HL-60/S4 treated with phorbol 12-myristate 13-acetate at 8.2 ng/mL for 4 days and 3 days (cell line): ENCODE measurements around the gene IFI44L.

Experiments used
- in situ Hi-C: fragments of 300-500 bp; cut with MboI; formaldehyde crosslinking; loops from 2 replicates; pipeline ENCODE4 v1.15.0; 2022; ENCODE audit warnings: low sequenced_read_pairs

Gene IFI44L

DNA sequence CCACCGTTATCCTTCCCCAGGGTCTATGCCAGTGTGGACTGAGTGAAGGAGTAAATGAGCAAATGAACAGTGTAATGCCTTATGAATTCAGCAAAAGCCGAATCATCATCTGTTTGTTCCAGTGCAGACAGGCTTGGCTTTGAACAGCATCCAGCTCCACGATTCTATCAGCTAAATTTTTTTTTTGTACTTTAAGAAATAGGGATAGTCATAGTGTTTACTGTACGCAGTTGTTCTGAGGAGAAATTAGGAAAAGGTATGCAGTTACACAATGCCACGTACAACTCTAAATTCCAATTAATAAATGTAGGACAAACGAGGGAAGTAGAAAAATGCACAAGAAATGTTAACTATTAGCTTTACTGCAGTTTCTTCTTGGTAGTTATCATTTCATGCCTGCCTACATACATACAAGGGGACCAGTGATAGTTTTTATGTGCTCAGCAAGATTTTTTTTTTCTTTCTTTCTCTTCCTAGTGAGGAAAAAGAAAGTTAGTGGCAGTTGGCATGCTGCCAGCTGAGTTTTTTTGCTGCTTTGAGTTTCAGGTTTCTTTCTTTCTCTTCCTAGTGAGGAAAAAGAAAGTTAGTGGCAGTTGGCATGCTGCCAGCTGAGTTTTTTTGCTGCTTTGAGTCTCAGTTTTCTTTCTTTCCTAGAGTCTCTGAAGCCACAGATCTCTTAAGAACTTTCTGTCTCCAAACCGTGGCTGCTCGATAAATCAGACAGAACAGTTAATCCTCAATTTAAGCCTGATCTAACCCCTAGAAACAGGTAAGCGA is at the start of gene IFI44L:
Gene IFI44L, plus strand, starts transcription at position 646 of the 777 bp plus-strand sequence. CDS start 7,468 bp downstream, outside the sequence.
- in situ Hi-C loops = no loop called here

DNA sequence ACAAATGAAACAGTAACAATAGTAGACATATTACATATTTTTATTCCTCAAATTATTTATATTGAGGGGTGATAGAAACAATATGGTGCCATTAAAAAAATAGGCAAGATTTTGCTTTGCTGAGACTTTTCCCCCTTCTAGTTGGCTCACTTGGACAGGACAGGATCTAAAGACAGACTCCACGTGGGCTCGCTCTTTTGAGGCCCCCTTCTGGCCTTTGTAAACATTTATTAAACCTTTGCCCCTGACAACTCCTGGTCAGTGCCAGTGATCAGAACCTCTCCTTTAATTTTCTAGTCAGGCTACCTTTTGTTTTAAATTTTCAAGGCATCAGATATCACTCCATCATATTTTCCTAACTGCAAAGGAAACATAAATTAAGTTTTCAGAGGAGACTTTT is 49.7 kb upstream of the IFI44L start:
- in situ Hi-C loops = no loop called here

DNA sequence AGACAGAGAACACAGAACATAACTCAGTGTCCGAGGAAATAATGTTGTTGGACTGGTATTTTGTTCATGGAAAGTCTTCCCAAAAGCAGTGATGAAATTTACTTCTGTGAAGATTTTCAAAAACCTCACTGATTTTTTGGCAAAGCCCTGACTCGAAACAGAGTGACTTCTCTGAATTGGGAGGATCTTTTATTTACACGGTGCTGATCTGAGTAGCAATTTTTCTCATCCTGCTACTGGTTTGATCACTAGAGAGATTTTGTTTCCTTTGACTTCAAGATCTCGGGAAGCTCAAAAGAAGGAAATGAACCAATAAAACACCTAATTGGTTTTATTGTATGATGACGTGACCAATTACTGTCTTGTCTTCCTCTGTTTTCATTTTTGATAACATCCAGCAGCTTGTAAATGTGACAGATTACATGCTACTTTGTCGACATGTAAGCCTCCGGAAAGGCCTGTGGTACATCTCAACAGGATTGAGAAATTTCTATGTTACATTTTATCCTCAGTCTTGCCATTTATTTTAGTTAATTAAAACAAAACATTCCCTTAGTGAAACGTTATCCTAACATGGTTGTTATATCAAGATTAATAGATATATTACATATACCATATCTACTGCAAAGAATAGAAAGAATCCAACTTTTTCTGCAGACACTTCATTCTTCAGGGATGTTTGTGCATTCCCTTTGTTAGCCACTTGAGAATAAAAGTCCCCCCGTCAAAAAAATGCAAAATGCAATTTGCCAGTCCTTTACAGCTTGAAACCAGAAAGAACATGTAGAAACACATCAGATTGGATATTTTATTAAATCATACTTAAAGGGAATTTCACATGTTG is 42.8 kb upstream of the IFI44L start:
- in situ Hi-C loops = no loop called here

DNA sequence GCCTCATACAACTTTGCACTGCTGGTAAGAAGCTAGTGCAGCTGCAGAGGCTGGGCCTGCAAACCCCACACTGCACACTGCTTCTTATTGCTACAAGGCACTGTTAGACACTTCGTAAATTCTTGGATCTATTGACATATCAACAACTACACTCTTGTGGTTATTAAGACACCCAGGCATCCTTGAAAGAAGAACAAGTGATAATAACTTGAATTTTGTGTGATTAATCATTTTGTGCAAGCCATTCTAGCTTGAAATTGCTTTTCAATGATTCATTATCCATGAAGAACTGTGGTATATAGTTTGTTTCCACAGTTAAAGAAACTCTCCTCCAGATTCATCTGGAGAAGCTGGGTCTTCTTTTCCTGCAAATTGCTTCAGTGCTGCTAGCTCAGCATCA is 33.7 kb upstream of the IFI44L start:
- in situ Hi-C loops = no loop called here

DNA sequence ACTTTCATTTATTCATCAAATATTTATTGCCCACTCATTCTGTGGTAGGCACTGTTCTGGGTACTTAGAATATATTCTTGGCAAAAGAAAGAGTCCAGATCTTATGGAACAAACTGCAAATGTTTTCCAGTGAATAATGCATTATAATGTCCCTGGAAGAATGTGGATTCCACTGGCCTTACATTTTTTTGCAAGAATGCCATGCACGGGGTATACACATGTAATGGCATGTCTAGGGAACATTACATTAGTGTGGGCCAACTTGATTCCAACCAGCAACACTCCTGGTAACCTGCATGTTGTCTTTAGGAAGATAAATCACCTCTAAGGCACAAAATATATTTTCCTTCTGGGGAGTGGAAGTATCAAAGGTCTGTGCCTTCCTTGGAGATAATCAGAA is 33.0 kb upstream of the IFI44L start:
- in situ Hi-C loops = no loop called here

DNA sequence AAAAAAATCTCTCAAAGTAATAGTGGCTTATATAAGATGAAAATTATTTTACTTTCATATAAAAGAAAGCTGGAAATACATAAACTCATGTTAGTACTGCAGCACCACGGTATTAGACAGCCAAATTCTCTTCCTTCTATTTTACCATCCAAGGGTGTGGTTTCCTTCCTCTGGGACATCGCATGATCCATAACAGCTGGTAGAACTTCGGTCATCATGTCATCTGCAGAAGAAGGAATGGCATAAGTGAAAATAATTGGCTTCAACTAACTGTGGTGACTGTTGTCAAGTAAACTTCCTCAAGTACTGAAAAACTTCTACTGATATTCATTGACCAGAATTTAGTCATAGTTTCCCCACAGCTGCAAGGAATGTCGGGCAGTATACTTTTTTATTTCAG is 28.3 kb upstream of the IFI44L start:
- in situ Hi-C loops = no loop called here

DNA sequence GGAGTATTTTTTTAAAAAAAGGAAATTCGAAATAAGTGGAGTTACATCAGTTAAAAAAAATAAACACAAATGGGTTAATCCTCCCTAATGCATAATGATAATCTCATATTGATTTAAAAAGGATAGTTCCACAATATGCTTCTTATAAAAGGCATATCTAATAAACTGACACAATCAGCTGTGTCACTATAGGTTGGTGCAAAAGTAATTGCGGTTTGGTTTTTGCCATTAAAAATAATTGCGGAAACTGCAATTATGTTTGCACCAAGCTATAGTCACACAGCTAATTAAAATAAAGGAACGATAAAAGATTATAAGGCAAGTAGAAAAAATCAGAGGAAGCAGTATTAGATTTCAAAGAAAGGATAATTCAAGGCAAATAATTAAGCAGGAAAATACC is 21.0 kb upstream of the IFI44L start:
- in situ Hi-C loops = no loop called here

DNA sequence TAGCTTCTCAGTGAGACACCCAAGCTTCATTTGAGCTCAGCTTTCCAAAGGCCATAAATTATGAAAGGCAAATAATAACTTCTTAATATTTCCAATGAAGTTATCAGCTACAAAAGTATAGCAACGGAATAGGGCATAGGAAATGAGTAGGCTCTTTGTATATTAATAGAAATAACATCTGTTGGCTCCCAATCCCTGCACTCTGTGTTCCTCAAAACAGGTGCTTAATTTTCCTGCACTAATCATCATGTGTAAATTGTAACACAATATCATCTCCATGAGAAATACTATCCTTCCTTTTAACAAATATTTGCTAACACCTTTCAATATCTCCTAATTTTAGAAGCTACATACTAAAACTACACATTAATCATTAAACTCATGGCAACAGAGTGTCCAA is 19.2 kb upstream of the IFI44L start:
- in situ Hi-C loops = no loop called here

DNA sequence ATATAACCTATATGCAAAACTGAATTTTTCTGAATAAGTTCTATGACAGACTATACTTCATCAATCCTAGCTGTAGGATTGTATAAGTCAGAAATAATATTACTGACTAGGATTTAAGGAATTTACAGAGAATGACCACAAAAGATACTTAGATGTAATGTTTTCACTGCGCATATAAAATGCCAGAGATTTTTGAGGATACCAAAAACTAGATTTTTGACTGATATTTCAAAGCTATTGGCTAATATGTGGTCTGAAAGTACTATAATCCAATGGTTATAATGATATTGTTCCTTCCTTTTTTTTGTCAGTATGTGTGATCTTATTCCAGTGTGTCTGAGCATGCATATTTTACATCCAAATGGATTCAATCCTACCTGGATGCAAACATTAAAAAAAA is 17.0 kb upstream of the IFI44L start:
- in situ Hi-C loops = no loop called here

DNA sequence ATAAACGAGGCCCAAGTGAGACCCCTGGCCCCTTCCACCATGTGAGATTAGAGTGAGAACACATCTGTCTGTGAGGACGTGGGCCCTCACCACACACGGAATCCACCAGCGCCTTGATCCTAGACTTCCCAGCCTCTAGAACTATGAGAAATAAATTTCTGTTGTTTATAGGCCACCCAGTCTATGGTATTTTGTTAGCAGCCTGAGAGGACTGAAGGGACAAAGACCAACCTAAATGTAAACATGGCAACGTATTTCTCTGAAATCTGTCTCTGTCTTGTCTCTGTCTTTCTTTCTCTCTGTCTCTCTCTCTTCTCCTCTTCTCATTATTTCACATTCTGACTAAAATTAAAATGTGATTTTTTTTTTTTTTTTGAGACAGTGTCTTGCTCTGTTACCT is 15.6 kb upstream of the IFI44L start:
- in situ Hi-C loops = no loop called here

DNA sequence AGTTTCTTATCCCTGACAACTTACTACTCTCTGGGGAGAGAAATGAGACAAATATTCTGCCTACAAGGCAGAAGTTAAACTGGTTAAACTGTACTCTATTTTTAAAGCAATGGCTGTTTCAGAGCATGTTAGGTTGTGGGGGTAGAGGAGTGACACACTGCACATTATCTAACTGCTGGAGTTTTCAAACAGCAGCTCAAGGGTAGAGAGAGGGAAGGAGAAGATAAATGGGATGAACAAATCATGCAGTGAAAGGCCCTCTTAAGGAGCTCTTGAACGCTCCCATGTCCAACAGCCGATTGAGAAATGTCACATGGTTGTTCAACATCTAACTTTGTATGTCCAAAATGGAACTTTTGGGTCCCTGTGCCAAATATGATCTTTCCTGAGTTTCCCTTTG is 14.0 kb upstream of the IFI44L start:
- in situ Hi-C loops = no loop called here

DNA sequence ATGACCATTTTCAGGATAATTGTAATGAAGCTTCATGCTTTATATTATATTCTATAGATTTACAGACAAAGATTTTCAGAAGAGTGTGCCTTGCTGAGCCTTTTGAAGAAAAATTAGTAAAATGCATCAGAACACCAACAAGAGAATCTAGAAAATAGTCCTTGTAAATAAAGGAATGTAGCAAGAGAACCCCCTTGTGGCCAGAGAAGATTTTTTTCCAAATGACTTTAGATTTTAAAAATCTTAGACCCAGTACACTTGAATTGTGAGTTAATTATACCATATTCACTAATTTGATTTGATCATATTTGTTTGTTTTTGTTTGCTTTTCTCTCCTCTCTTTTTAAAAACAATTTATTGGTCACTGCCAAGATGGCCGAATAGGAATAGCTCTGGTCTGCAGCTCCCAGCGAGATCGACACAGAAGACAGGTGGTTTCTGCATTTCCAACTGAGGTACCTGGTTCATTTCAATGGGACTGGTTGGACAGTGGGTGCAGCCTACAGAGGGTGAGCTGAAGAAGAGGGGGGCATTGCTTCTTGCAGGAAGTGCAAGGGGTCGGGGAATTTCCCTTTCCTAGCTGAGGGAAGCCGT is 12.8 kb upstream of the IFI44L start:
- in situ Hi-C loops = no loop called here

DNA sequence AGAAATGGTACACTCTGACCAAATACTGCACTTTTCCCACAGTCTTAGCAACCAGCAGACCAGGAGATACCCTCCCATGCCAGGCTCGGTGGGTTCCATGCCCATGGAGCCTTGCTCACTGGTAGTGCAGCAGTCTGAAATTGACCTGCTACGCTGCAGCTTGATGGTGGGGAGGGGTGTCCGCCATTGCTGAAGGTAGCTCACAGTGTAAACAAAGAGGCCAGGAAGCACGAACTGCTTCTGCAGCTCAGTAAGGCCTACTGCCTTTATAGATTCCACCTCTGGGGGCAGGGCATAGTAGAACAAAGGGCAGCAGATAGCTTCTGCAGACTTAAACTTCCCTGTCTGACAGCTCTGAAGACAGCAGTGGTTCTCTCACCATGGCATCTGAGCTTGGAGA is 12.3 kb upstream of the IFI44L start:
- in situ Hi-C loops = no loop called here

DNA sequence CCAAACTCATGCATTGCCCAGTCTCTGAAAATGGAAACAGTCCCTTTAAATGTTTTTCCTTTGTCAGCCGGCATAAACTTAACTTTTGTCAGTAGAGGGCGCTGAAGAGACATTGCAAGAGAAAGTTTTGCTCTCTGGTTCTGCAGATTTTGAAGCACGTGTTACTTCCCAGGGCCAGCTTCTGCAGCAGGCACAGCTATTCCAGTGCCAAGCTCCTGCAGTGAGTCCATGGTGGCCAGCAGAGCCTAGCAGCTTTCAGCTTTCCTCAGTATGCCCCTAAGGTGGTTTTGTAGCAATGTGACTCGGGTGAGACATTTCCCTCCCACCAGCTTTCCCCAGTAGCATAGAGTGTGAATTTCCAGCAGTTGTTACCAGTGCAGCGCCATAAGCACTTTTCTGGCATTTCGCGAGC is 2.6 kb upstream of the IFI44L start:
- in situ Hi-C loops = no loop called here

DNA sequence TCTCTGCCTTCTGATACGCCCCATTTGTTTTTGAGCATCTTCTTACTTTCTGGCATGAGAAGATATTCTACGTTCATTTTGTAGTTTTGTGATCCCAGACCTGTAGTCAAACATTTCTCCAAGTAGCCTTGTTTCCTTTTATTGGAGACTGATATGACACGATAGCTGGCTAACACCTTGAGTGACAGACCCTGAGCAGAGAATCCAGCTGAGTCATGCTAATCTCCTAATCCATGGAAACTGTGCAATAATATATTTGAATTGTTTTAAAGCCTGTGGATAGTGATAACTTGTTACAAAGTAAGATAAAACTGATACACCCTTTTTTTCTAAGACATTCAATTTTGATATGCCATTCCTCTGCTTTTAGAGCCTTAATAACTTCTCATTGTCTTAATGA is 1.2 kb upstream of the IFI44L start:
- in situ Hi-C loops = no loop called here

DNA sequence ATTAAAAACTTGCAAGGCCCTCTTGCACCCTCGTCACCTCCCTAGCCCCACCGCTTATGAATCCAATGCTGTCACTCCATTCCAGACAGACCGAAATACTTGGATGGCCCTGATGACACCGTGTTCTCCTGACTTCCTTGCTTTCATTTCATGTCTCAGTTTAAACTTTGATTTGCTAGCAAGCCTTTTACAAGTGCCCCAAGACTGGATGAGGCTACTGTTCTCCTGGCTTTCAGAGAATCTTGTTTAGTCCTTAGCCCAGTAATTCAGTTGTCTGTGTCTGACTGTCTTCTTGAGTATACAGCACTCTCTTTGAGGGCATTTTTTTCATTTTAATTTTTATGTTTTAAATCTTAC is 824 bp upstream of the IFI44L start:
- in situ Hi-C loops = no loop called here

DNA sequence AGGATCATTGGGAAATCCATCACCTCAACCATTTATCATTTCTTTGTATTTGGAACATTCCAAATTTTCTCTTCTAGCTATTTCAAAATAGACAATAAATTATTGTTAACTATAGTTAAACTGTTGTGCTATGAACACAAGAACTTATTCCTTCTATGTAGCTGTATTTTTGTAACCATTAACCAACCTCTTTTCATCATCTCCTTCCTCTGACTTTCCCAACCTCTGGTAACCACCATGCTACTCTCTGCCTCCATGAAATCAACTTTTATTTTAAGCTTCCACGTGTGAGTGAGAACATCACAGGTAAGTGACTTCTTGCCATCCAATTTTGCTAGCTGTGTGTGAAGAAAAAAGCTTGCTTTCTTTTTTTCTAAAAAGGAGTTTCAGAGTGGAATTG is 418 bp downstream of the IFI44L start:
- in situ Hi-C loops = no loop called here

DNA sequence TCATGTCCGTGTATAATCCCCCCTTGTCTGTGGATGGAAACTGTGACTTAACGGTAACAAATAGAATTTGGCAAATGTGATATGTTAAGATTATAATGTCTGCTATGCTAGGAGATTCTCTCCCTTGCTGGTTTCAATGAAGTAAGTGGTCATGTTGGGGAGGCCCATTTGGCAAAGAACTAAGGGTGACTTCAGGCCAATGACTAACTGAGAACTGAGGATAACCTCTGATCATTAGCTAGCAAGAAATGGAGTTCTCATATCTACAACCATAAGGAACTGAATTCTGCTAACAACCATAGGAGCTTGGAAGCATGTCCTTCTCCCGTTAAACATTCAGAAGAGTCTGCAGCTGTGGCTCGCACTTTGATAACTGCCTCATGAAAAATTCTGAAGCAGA is 2.3 kb downstream of the IFI44L start:
- in situ Hi-C loops = no loop called here

DNA sequence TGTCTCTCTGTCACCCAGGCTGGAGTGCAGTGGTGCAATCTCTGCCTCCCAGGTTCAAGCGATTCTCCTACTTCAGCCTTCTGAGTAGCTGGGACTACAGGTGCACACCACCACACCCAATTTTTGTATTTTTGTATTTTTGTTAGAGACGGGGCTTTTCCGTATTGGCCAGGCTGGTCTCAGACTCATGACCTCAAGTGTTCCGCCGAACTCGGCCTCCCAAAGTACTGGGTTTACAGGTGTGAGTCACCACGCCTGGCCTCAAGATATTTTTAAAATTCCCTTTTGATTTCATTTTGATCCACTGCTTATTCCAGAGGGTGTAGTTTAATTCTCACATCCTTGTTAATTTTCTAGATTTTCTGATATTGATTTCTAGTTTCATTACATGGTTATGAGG is 3.8 kb downstream of the IFI44L start:
- in situ Hi-C loops = no loop called here

DNA sequence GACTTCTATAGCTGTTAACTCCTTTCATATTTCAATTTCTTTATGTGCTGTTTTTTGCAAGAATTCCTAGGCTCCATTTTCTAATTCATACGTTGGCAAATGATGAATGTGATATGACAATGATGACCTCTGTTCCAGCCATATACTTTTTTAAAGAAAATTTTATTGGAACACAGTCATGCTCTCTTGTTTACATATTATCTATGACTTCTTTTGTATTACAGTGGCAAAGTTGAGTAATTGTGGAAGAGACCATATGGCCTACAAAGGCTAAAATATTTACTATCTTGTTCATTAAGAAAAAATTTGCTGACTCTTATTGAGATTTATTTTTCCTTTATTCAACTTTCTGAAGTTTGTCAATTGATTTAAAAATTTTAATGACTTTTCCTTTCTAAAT is 7.1 kb downstream of the IFI44L start:
- in situ Hi-C loops = no loop called here

DNA sequence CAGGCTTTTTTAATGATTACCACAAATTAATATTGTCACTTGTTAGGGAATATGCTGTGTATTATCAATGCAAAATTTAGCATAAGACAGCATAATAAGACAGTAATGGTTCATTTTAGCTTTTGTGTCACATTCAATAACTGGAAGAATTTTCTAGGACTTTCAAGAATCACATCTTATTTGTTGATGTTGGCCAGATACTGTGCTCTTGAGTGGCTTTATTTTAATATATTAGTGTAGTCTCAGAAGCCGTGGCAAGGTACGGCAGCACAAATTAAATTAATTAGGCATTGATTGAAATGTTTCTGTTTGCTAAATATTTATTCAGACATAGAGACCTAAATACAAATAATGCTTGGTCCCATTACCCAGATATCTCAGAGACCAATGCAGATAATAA is 10.4 kb downstream of the IFI44L start:
- in situ Hi-C loops = no loop called here

DNA sequence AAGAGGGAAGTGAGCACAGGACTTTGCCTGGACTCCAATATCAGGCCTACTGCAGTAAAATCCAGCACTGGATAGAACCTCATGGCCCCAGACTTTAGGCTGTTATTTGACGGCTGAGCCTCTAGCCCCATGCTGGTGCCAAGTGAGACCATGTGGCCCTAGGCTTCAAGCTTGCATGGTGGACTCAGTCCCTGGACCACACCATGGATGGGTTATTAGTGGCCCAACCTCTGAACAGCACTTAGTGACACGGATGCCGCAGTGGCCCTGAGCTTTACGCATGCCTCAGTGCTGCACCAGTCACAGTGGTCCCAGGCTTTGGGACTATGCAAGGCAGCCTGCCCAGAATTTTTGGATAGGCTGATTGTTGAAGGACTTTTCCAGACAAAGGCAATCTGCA is 13.0 kb downstream of the IFI44L start:
- in situ Hi-C loops = no loop called here
